SU-DHL-6 (cell line): Measurements from ENCODE around the gene LYVE1.

Experiments
- H2AFZ ChIP-seq: fragments of 200-600 bp; sonication (generic); 2 replicates; pipeline ENCODE4 v1.6.1; 2014; ENCODE audit warnings: low read depth, mild to moderate bottlenecking, moderate library complexity, mixed read lengths, antibody characterized with exemption, low read length; ENCODE audit not compliant: severe bottlenecking
- H3F3A ChIP-seq: fragments of 200-600 bp; shearing (Covaris generic); 2 replicates; pipeline ENCODE4 v1.6.0; 2016; ENCODE audit warnings: antibody characterized with exemption, mild to moderate bottlenecking; ENCODE audit not compliant: insufficient read depth
- H3K27ac ChIP-seq: fragments of 200-600 bp; sonication (generic); 2 replicates; pipeline ENCODE4 v1.5.1; 2016; ENCODE audit warnings: low read depth, mild to moderate bottlenecking, low read length, moderate library complexity, mixed read lengths
- H3K27me3 ChIP-seq: fragments of 200-600 bp; sonication (generic), shearing (Covaris generic); 2 replicates; pipeline ENCODE4 v1.6.0; 2014; ENCODE audit warnings: mild to moderate bottlenecking, low read length
- H3K36me3 ChIP-seq: fragments of 200-600 bp; sonication (generic); 2 replicates; pipeline ENCODE4 v1.6.1; 2014; ENCODE audit warnings: mild to moderate bottlenecking, low read length, mixed read lengths
- H3K4me2 ChIP-seq: fragments of 300-600, 200-600 bp; shearing (Covaris generic), sonication (generic); 2 replicates; pipeline ENCODE4 v1.6.0; 2014; ENCODE audit warnings: low read length, low read depth, mild to moderate bottlenecking; ENCODE audit not compliant: poor library complexity, severe bottlenecking
- H3K4me3 ChIP-seq: fragments of 200-600 bp; sonication (generic); 2 replicates; pipeline ENCODE4 v1.5.1; 2014; ENCODE audit warnings: antibody characterized with exemption, low read length, mild to moderate bottlenecking, mixed read lengths; ENCODE audit not compliant: insufficient read depth, poor library complexity, severe bottlenecking
- H3K79me2 ChIP-seq: fragments of 200-600 bp; sonication (generic); 2 replicates; pipeline ENCODE4 v1.6.1; 2014; ENCODE audit warnings: mild to moderate bottlenecking, low read length, moderate library complexity; ENCODE audit not compliant: insufficient read depth
- H3K9ac ChIP-seq: fragments of 200-600 bp; sonication (generic); 2 replicates; pipeline ENCODE4 v1.7.0; 2014; ENCODE audit warnings: mild to moderate bottlenecking, low read length
- H3K9me2 ChIP-seq: fragments of 200-600 bp; sonication (generic); replicated peaks from 2 replicates; pipeline ENCODE4 v1.6.1; 2014; ENCODE audit warnings: low read length; ENCODE audit not compliant: insufficient read depth
- H3K9me3 ChIP-seq: fragments of 200-600 bp; sonication (generic); 2 replicates; pipeline ENCODE4 v1.6.1; 2014; ENCODE audit warnings: low read length, mixed read lengths; ENCODE audit not compliant: insufficient read depth
- H4K20me1 ChIP-seq: fragments of 200-600 bp; sonication (generic); 2 replicates; pipeline ENCODE4 v1.6.1; 2014; ENCODE audit warnings: low read depth, mild to moderate bottlenecking, antibody characterized with exemption, low read length, moderate library complexity, mixed read lengths
- CTCF ChIP-seq: fragments of 200-600 bp; sonication (generic); IDR thresholded peaks from one replicate; pipeline ENCODE4 v1.5.1; 2017; ENCODE audit warnings: antibody characterized with exemption, mild to moderate bottlenecking, low read length, moderate library complexity; ENCODE audit not compliant: insufficient read depth, poor library complexity, severe bottlenecking
- EZH2phosphoT487 ChIP-seq: fragments of 200-600 bp; sonication (generic), shearing (Covaris generic); conservative IDR thresholded peaks from 2 replicates; pipeline ENCODE4 v1.6.1; 2018; ENCODE audit warnings: mild to moderate bottlenecking, antibody characterized with exemption, low read length, moderate library complexity, mixed read lengths

LYVE1 gene

GRCh38 chr11:10606536-10607208 is 38.2 kb upstream of the LYVE1 start:
- Histone ChIP-seq H3K27ac (no peak overlapping the region), H4K20me1 (no peaks in the 10 kb centered on the region), H2AFZ (no peak overlapping the region), H3K79me2 (no peaks in the 10 kb centered on the region), H3K27me3 (0 out of 2 replicates have a peak, but pooled peaks cover 4% of the 10 kb centered on the region), H3K4me3 (no peak overlapping the region), H3F3A (no peaks in the 10 kb centered on the region), H3K9me3 (no peaks in the 10 kb centered on the region), H3K4me2 (no peak overlapping the region), H3K36me3 (no peaks in the 10 kb centered on the region), H3K9ac (no peak overlapping the region), H3K9me2 (no peaks in the 10 kb centered on the region)
- TF ChIP-seq EZH2phosphoT487 (no peak), CTCF (no peak)

GRCh38 chr11:10605941-10606381 is 37.5 kb upstream of the LYVE1 start:
- Histone ChIP-seq H3K9me2 (no peaks in the 10 kb centered on the region), H4K20me1 (no peaks in the 10 kb centered on the region), H3K4me2 (no peak overlapping the region), H2AFZ (no peak overlapping the region), H3K79me2 (no peaks in the 10 kb centered on the region), H3F3A (no peaks in the 10 kb centered on the region), H3K27me3 (0 out of 2 replicates have a peak, but pooled peaks cover 4% of the 10 kb centered on the region), H3K9ac (no peak overlapping the region), H3K27ac (no peak overlapping the region), H3K4me3 (no peak overlapping the region), H3K9me3 (no peaks in the 10 kb centered on the region), H3K36me3 (no peaks in the 10 kb centered on the region)
- TF ChIP-seq CTCF = no peak
- no peak for TF ChIP-seq EZH2phosphoT487

DNA sequence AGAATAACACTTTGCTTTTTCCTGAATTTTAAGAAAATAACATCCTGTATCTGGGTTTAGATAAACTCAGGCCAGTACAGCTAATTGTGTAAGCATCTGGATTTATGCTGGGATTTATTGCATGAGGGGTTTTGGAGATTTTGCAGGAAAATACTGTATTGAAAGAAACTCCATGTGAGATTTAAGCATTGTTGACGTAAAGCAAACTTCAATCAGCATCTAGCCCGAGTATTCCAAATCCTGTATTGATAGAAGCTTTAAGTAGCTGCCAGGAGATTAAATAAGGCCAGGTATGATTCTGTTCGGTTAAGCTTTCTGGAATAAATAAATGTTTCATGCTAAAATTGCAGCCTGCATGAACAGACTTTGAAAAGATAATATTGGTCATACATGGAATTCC is 36.3 kb upstream of the LYVE1 start:
- Histone ChIP-seq H3F3A (no peaks in the 10 kb centered on the region), H3K4me3 (no peak overlapping the region), H3K9ac (no peak overlapping the region), H3K4me2 (no peak overlapping the region), H3K9me2 (no peaks in the 10 kb centered on the region), H2AFZ (no peak overlapping the region), H3K27me3 (no peaks in the 10 kb centered on the region), H3K36me3 (no peaks in the 10 kb centered on the region), H4K20me1 (no peaks in the 10 kb centered on the region), H3K9me3 (no peaks in the 10 kb centered on the region), H3K79me2 (no peaks in the 10 kb centered on the region), H3K27ac (no peak overlapping the region)
- no peak for TF ChIP-seq CTCF
- TF ChIP-seq EZH2phosphoT487 = no peak
